GM18858 (cell line): ENCODE measurements around the gene CHST11.

Experiments
- ATAC-seq: cut with Tn5 transposase; IDR thresholded peaks from one replicate; pipeline ENCODE4 v1.9.1; 2021; ENCODE audit not compliant: unreplicated experiment

Gene CHST11

DNA sequence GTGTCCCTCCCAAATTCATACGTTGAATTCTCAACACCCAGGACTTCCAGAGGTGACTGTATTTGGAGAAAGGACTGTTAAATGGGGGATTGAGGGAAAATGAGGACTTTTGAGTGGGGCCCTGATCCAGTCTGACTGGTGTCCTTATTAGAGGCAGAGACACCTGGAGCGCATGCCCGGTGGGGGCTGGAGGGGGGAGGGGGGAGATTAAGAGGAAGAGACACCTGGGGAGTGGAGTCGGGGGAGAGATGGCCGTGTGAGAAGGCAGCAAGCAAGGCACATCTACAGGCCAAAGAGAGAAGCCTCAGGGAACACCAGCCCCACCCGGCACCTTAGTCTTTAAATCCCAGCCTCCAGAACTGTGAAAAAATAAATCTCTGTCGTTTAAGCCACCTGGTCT, 291.6 kb downstream of the CHST11 start:
- no peak for ATAC-seq

GRCh38 chr12:104748790-104749189, 292.0 kb downstream of the CHST11 start:
- no peak for ATAC-seq

DNA sequence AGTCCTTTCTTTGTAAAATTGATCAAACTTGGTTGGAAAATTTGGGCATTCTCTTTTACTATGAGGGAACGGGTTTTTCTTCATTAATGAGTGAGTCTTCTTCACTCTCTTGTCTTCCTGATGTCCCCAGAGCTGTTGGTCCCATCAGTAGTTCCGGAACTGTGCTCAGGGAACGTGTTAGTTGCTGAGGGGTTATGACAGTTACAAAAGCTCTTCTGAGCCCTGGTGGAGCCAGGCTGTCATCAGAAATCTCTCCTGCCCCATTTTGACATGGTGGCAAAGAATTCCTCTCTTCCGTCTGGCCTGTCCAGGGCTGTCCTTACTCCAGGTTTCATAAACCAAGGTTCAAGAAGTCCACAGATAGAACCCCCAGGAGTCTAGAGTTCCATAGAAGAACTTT, 292.8 kb downstream of the CHST11 start:
- no peak for ATAC-seq

- peak; percentile 40 for ATAC-seq
Observed at GRCh38 chr12:104750061-104750460, 293.3 kb downstream of the CHST11 start.

- ATAC-seq = no peak
Observed at GRCh38 chr12:104751120-104751519, 294.4 kb downstream of the CHST11 start.

DNA sequence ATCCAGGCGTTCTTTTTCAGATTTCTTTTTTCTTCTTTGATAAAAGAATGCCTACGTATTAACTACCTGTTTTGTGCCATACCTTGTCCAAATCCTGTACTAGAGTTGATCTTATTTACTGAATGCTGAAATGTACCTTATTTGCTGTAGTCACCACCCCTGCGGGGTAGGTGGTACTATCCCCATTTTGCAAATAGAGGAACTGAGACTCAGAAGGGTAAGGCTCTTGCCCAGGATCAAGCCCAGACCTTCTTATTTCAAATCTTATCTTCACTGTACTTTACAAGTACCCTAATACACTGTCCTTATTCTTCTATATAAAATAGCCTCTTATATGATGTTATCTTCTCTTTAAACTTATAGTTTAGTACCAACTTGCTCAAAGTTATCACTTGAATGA, 294.8 kb downstream of the CHST11 start:
- ATAC-seq = peak; percentile 65

GRCh38 chr12:104752016-104752415, 295.3 kb downstream of the CHST11 start:
- ATAC-seq = peak; percentile 11

DNA sequence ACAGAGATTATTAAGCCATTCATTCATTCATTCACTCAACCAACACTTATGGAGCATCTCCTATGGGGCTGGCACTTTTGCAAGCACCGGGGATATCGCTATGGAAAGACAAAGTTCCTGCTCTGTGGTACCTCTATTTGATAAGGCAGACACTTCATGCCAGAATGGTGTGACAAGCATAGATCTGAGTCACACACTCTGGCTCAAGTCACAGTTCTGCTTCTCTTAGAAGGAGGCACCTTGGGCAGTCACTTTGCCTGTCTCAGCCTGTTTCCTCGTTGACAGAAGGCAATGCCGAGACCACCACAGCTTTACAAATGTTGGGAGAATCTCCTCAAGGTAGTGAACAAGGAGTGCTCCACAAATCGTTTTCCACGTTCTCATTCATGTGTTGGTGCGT, 296.1 kb downstream of the CHST11 start:
- no peak for ATAC-seq

- no peak for ATAC-seq
Observed at GRCh38 chr12:104756901-104757300, 300.2 kb downstream of the CHST11 start.

GRCh38 chr12:104758771-104759170, 302.0 kb downstream of the CHST11 start:
- ATAC-seq = no peak

- no peak for ATAC-seq
Observed at GRCh38 chr12:104761091-104761490, 304.3 kb downstream of the CHST11 start.

GRCh38 chr12:104761611-104762010, 304.9 kb downstream of the CHST11 start:
- no peak for ATAC-seq

DNA sequence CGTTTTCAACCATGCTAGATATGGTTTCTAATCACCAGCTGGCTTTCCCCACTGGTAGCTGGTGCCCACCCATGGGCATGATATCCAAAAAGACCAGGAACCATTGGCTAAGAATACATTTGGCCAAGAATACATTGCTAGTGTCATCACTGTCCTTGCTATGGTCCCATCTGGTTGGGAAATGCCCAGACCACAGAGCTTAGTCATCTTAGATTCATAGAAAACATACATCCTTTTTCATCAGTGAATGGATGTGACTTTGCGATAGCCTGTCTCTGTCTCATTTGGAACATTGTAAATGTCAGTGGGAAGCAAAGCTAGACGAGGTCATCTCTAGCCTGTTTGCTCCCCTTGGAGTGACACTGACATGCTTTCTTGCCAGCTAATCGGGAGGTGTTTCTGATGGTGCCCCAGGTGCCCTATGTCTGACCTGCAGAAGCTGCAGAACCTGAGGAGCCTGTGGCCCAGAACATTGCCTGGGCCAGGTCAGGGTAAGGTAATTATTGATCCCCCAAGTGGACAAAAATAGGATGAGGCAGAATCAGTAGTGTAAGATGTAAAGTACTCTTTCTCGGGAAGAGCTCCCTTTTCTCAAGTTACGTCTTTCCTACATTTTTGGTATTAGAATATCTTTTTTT, 306.5 kb downstream of the CHST11 start:
- peak; percentile 50 for ATAC-seq

GRCh38 chr12:104764225-104765091, 307.7 kb downstream of the CHST11 start:
- no peak for ATAC-seq

DNA sequence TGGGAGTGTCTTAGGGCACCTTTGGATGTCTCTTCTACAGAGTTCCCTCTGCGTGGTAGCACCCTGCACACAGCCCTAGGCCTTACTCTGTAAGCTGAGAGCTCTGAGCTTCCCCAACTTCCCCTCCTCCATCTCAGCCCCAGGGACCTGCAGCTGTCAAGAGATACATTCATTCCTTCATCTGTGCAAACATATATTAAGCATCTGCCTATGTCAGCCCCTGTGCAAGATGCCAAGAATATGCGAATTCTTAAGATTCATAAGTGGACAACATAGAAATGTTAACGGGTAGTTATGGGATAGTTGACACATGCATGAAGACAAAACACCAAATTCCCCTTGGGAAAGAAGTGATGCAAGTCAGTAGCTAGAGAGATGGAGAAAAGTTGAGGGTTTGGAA, 310.5 kb downstream of the CHST11 start:
- ATAC-seq = no peak

DNA sequence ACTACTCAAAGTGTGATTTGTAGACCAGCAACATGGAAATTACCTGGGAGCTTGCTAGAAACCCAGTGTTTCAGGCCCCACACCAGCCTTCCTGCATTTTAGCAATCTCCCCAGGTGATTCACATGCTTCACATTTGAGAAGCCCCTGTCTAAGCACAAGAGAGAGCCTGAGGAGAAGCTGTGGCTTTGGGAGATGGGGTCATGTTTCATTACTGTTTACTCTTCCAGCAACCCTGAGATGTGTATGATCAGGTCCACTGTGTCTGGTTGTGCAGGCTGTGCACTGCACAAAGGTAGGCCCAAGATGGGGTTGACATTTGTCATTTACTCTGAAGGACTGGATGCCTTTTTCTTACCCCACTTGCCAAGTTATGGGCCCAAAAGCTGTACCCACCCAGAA, 311.3 kb downstream of the CHST11 start:
- no peak for ATAC-seq

GRCh38 chr12:104769144-104769561, 312.4 kb downstream of the CHST11 start:
- no peak for ATAC-seq

DNA sequence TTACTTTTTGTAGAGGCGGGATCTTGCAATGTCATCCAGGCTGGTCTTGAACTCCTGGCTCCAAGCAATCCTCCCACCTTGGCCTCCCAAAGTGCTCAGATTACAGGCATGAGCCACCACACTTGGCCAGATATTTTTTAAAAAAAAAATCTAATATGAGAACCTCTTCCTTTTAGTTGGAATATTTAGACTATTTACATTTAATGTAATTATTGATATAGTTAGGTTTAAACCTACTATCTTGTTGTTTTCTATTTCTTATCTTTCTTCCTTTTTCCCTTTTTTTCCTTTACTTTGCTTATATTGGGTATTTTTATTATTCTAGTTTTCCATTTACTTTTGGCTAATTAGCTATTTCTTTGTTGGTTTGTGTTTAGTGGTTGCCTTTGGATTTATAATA, 315.6 kb downstream of the CHST11 start:
- no peak for ATAC-seq

GRCh38 chr12:104775731-104776231, 319.0 kb downstream of the CHST11 start:
- no peak for ATAC-seq

- ATAC-seq = no peak
Observed at GRCh38 chr12:104779134-104779533, 322.4 kb downstream of the CHST11 start.

DNA sequence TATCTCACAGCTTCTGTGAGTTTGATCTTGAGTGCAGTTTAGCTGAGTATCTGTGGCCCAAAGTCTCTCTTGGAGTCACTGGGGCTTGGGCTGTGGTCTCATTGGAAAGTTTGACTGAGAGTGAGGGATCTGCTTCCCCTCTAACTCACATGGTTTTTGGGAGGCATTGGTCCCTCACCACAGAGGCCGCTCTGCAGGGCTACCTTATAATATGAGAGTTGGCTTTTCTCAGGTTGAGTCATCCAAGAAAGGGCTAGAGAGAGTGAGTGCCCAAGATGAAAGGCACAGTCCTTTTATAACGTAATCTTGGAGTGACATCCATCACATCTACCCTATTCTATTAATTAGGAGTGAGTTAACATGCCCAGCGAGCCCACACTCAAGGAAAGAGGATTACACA, 325.5 kb downstream of the CHST11 start:
- no peak for ATAC-seq

DNA sequence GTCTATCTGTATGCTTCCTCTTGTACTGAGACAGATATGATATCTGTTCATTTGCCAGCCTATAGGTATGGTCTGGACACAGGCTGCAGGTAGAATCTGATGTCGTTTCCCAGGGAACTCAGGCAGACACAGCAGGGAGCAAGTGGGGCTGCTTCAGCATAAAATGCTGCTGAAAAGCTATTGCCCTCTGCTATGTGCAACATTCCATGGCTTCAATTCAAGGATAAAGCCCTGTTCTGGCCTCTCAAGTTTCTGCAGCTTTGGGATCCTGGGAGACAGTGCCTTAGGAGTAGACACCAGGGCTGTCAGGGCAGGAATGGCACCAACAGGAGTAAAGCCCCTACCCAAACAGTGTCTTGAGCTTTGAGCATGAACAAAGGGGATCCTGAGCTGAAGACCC, 327.8 kb downstream of the CHST11 start:
- no peak for ATAC-seq
